Neural cell (in vitro differentiated cells): Measurements from ENCODE around the gene MEIOC. TPM values are rescaled to one million over a fixed set of nuclear protein-coding genes. Genes with fewer than 3 reads are reported as not detected.

Experiments
- H2AFZ ChIP-seq: fragments of 200-600, 300-800 bp; sonication (generic), shearing (Covaris generic); 2 replicates; pipeline ENCODE4 v1.6.0; 2014; ENCODE audit warnings: low read depth, mild to moderate bottlenecking, antibody characterized with exemption, low read length, moderate library complexity
- H3F3A ChIP-seq: fragments of 200-600 bp; shearing (Covaris generic); 2 replicates; pipeline ENCODE4 v1.6.1; 2016; ENCODE audit warnings: mild to moderate bottlenecking, moderate library complexity, mixed read lengths, antibody characterized with exemption, low read length; ENCODE audit not compliant: insufficient read depth, poor library complexity, severe bottlenecking
- H3K27ac ChIP-seq: fragments of 200-600, 300-800 bp; sonication (generic), shearing (Covaris generic); 2 replicates; pipeline ENCODE4 v1.5.1; 2014; ENCODE audit warnings: mild to moderate bottlenecking, low read length, moderate library complexity
- H3K27me3 ChIP-seq: fragments of 300-800, 200-600 bp; sonication (generic), shearing (Covaris generic); 2 replicates; pipeline ENCODE4 v1.6.0; 2014; ENCODE audit warnings: mild to moderate bottlenecking, low read depth, low read length, moderate library complexity; ENCODE audit not compliant: insufficient read depth
- H3K36me3 ChIP-seq: fragments of 300-800, 200-600 bp; sonication (generic), shearing (Covaris generic); 2 replicates; pipeline ENCODE4 v1.5.1; 2014; ENCODE audit warnings: mild to moderate bottlenecking, antibody characterized with exemption, low read length, moderate library complexity; ENCODE audit not compliant: insufficient read depth
- H3K4me2 ChIP-seq: fragments of 300-800, 200-600 bp; sonication (generic), shearing (Covaris generic); 2 replicates; pipeline ENCODE4 v1.6.0; 2014; ENCODE audit warnings: mild to moderate bottlenecking, low read length
- H3K4me3 ChIP-seq: fragments of 300-800, 200-600 bp; sonication (generic), shearing (Covaris generic); 2 replicates; pipeline ENCODE4 v1.5.1; 2014; ENCODE audit warnings: mild to moderate bottlenecking, low read length, moderate library complexity
- H3K79me2 ChIP-seq: fragments of 200-600 bp; shearing (Covaris generic); replicated peaks from 2 replicates; pipeline ENCODE4 v1.6.0; 2014; ENCODE audit warnings: mild to moderate bottlenecking, low read length, moderate library complexity; ENCODE audit not compliant: insufficient read depth
- H3K9ac ChIP-seq: fragments of 300-800, 200-600 bp; sonication (generic), shearing (Covaris generic); 2 replicates; pipeline ENCODE4 v1.6.1; 2016; ENCODE audit warnings: mild to moderate bottlenecking, low read length, mixed read lengths
- H3K9me2 ChIP-seq: fragments of 200-600 bp; shearing (Covaris generic); 2 replicates; pipeline ENCODE4 v1.6.1; 2016; ENCODE audit warnings: mild to moderate bottlenecking, low read length, mixed read lengths; ENCODE audit not compliant: insufficient read depth
- H3K9me3 ChIP-seq: fragments of 200-600, 300-800 bp; sonication (generic), shearing (Covaris generic); 2 replicates; pipeline ENCODE4 v1.6.1; 2016; ENCODE audit warnings: mild to moderate bottlenecking, mixed run types, low read length, moderate library complexity, mixed read lengths
- H4K20me1 ChIP-seq: fragments of 200-600 bp; shearing (Covaris generic); 2 replicates; pipeline ENCODE4 v1.6.1; 2016; ENCODE audit warnings: mild to moderate bottlenecking, mixed run types; ENCODE audit not compliant: insufficient read depth
- EP300 ChIP-seq: fragments of 450-650 bp; conservative IDR thresholded peaks from 2 replicates; pipeline ENCODE4 v1.6.1; 2014; ENCODE audit warnings: antibody characterized with exemption, mild to moderate bottlenecking, moderate library complexity; ENCODE audit not compliant: poor library complexity, severe bottlenecking
- EZH2 ChIP-seq: fragments of 200-600, 300-800 bp; shearing (Covaris generic), sonication (generic); IDR thresholded peaks from 2 replicates; pipeline ENCODE4 v1.6.1; 2014; ENCODE audit warnings: antibody characterized with exemption, low read length, borderline replicate concordance, mild to moderate bottlenecking; ENCODE audit not compliant: insufficient read depth, poor library complexity, severe bottlenecking
- MXI1 ChIP-seq: fragments of 450-650 bp; conservative IDR thresholded peaks from 2 replicates; pipeline ENCODE4 v1.6.1; 2014; ENCODE audit warnings: antibody characterized with exemption, mild to moderate bottlenecking; ENCODE audit not compliant: poor library complexity, severe bottlenecking
- POLR2AphosphoS5 ChIP-seq: IDR thresholded peaks from 2 replicates; pipeline ENCODE4 v1.6.1; 2012
- RAD21 ChIP-seq: fragments of 450-650 bp; conservative IDR thresholded peaks from 2 replicates; pipeline ENCODE4 v1.6.1; 2014; ENCODE audit warnings: antibody characterized with exemption, mild to moderate bottlenecking, moderate library complexity
- REST ChIP-seq: IDR thresholded peaks from 2 replicates; pipeline ENCODE4 v1.6.1; 2012; ENCODE audit warnings: borderline replicate concordance
- SMC3 ChIP-seq: fragments of 450-650 bp; conservative IDR thresholded peaks from 2 replicates; pipeline ENCODE4 v1.6.1; 2014; ENCODE audit warnings: antibody characterized with exemption, mild to moderate bottlenecking, moderate library complexity; ENCODE audit not compliant: poor library complexity
- TAF1 ChIP-seq: IDR thresholded peaks from 2 replicates; pipeline ENCODE4 v1.6.1; 2012; ENCODE audit warnings: low read depth
- polyA plus RNA-seq: library from polyadenylated mRNA; depleted of rRNA; stranded (reverse); fragments of >200 nt; gene quantifications from 2 replicates; pipeline ENCODE4 v1.2.3, GENCODE V29; 2014
- TF ChIP-seq, protein P1 (sequence below): fragments of 450-650 bp; IDR thresholded peaks from 2 replicates; pipeline ENCODE4 v1.5.1; 2014; ENCODE audit warnings: antibody characterized with exemption, mild to moderate bottlenecking, moderate library complexity; ENCODE audit not compliant: poor library complexity, severe bottlenecking

Gene MEIOC
- polyA plus RNA-seq, 1 donor from 2014 or later, result not detected

- no peak overlapping the region for H3K9ac ChIP-seq
- no peaks in the 10 kb centered on the region for H3K9me2 ChIP-seq
- no peak overlapping the region for H3K27ac ChIP-seq
- H3K36me3 ChIP-seq, result no peaks in the 10 kb centered on the region
- TF ChIP-seq REST, result no peak
- H3F3A ChIP-seq, result no peaks in the 10 kb centered on the region
- no peaks in the 10 kb centered on the region for H3K9me3 ChIP-seq
- no peaks in the 10 kb centered on the region for H4K20me1 ChIP-seq
- no peak overlapping the region for H3K4me2 ChIP-seq
- H3K27me3 ChIP-seq, result no peaks in the 10 kb centered on the region
- H2AFZ ChIP-seq, result no peak overlapping the region
- no peaks in the 10 kb centered on the region for H3K79me2 ChIP-seq
- H3K4me3 ChIP-seq, result no peak overlapping the region
These were observed 7.3 kb upstream of the MEIOC start for GRCh38 chr17:44648963-44649362.

DNA sequence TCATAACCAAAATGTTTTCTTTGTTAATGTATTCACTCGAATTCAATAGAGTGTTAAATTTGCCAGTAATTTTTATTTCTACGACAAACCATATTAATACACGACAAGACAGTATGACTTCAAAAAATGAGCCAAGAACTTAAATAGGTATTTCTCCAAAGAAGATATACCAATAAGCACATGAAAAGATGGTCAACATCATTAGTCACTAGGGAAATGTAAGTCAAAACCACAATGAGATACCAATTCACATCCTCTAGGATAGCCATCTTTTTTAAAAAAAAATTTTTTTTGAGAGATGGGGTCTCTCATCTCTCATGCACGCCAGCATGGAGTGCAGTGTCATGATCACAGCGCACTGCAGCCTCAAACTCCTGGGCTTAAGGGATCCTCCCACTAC, 5.0 kb upstream of the MEIOC start:
- H3K27ac ChIP-seq, result no peak overlapping the region
- H4K20me1 ChIP-seq, result no peaks in the 10 kb centered on the region
- peaks cover 9% of the 10 kb centered on the region for H3K27me3 ChIP-seq
- no peaks in the 10 kb centered on the region for H3K9me2 ChIP-seq
- no peak for TF ChIP-seq RAD21
- no peak for TF ChIP-seq REST
- no peak for TF ChIP-seq EZH2
- TF ChIP-seq, protein P1, sequence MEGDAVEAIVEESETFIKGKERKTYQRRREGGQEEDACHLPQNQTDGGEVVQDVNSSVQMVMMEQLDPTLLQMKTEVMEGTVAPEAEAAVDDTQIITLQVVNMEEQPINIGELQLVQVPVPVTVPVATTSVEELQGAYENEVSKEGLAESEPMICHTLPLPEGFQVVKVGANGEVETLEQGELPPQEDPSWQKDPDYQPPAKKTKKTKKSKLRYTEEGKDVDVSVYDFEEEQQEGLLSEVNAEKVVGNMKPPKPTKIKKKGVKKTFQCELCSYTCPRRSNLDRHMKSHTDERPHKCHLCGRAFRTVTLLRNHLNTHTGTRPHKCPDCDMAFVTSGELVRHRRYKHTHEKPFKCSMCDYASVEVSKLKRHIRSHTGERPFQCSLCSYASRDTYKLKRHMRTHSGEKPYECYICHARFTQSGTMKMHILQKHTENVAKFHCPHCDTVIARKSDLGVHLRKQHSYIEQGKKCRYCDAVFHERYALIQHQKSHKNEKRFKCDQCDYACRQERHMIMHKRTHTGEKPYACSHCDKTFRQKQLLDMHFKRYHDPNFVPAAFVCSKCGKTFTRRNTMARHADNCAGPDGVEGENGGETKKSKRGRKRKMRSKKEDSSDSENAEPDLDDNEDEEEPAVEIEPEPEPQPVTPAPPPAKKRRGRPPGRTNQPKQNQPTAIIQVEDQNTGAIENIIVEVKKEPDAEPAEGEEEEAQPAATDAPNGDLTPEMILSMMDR, result no peak
- TF ChIP-seq SMC3, result no peak
- TF ChIP-seq POLR2AphosphoS5, result no peak
- TF ChIP-seq MXI1, result no peak
- TF ChIP-seq TAF1, result no peak
- TF ChIP-seq EP300, result no peak
- H3K79me2 ChIP-seq, result no peaks in the 10 kb centered on the region
- no peaks in the 10 kb centered on the region for H3K36me3 ChIP-seq
- H3K9ac ChIP-seq, result no peak overlapping the region
- H3K4me2 ChIP-seq, result no peak overlapping the region
- no peak overlapping the region for H3K4me3 ChIP-seq
- no peaks in the 10 kb centered on the region for H3F3A ChIP-seq
- H3K9me3 ChIP-seq, result peaks cover 5% of the 10 kb centered on the region
- no peak overlapping the region for H2AFZ ChIP-seq
